Activated B cell treated with CpG ODN at 0.5 μM for 24 hours (primary cell): ENCODE results near the gene TIMP2. TPM values are rescaled to one million over a fixed set of nuclear protein-coding genes. Genes with fewer than 3 reads are reported as not detected.
"Not testable (repeated sequence)": the region's sequence is repeated elsewhere in the genome, so short reads cannot be mapped to it uniquely, and the experiment has no call there.

ENCODE experiments used
- ATAC-seq: fragments of 200-7000 bp; cut with Tn5 transposase; one replicate; pipeline ENCODE4 v1.10.0; 2021; ENCODE audit warnings: low read depth, mild to moderate bottlenecking, moderate library complexity
- CTCF ChIA-PET: fragments of 350-600 bp; sonication (Branson Sonifier 250); formaldehyde crosslinking; loops from one replicate; lab custom pipeline; 2021; ENCODE audit warnings: antibody characterized with exemption; lab: Charles Lee
- POLR2A ChIA-PET: fragments of 350-600 bp; sonication (Branson Sonifier 250); formaldehyde crosslinking; loops from one replicate; lab custom pipeline; 2021; ENCODE audit warnings: antibody characterized with exemption; lab: Charles Lee
- DNase-seq: peaks from one replicate; pipeline ENCODE4 v3.0.0; 2022
- H3K27ac Mint-ChIP-seq: one replicate; pipeline ENCODE4 v1.8.0; 2020; ENCODE audit warnings: mixed read lengths
- H3K27me3 Mint-ChIP-seq: one replicate; pipeline ENCODE4 v1.8.0; 2021; ENCODE audit warnings: mixed read lengths
- H3K36me3 Mint-ChIP-seq: one replicate; pipeline ENCODE4 v1.8.0; 2021; ENCODE audit warnings: low read depth, mixed read lengths
- H3K4me1 Mint-ChIP-seq: one replicate; pipeline ENCODE4 v1.8.0; 2021; ENCODE audit warnings: mixed read lengths
- H3K4me3 Mint-ChIP-seq: one replicate; pipeline ENCODE4 v1.8.0; 2020; ENCODE audit warnings: mild to moderate bottlenecking, mixed read lengths
- H3K9me3 Mint-ChIP-seq: one replicate; pipeline ENCODE4 v1.8.0; 2020; ENCODE audit warnings: mixed read lengths
- intact Hi-C: fragments of 100-400 bp; cut with micrococcal nuclease; formaldehyde crosslinking; loops from one replicate; pipeline ENCODE4 v1.15.1; 2024
- total RNA-seq: library from RNA; stranded (reverse); gene quantifications from 2 replicates; pipeline ENCODE4 v1.2.3, GENCODE V29; 2022
- TF ChIP-seq, protein P1 (sequence below): fragments of 200-600 bp; IDR thresholded peaks from one replicate; pipeline ENCODE4 v1.8.0; 2022; ENCODE audit warnings: antibody characterized with exemption, mild to moderate bottlenecking

Gene TIMP2
- total RNA-seq, 1 donor from 2014 or later, result 4.2 TPM

DNA sequence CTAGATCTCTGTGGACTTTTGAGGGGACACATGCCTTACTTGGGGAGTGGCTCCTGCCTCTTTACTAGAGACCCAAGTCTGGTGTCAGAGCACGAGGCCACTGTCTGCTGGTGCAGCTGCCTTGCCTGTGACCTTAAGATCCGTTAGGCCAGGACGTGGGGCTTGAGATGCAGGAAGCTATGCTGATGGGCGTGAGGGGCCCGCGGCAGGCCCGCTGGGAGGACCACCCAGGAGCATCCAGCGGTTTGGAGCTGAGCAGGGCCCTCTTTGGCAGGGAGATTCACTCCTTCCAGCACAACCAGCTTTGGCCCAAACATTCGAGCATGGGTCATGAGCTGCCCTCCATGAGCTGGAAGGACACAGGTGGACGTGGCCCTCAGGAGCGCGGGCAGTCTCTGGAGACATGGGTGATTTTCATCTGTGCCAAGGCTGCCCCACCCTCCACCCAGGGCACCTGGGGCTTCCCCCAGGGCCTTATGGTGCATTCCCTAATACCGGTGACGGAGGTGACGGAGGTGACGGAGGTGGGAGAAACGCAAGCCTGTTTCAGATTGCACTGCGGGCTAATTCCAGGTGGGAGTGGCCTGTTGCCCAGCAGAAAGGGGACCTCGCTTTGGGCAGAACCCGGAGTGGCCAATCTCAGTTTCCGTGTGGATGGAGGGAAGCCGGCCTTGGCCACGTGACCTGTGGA, 41.9 kb upstream of the TIMP2 start:
- Mint-ChIP-seq H3K36me3 (no peaks in the 10 kb centered on the region), H3K9me3 (no peaks in the 10 kb centered on the region), H3K27me3 (no peaks in the 10 kb centered on the region), H3K4me3 (no peak overlapping the region), H3K27ac (no peak overlapping the region), H3K4me1 (peaks cover 21% of the 10 kb centered on the region)
- intact Hi-C loops, result no loop called here
- POLR2A ChIA-PET, result interaction anchor here (0.6 to 0.7 kb wide), 2 partner anchors 126 to 183 kb away, joined by 3 to 4 read pairs; no protein-coding TSS in a partner anchor
- TF ChIP-seq, protein P1, sequence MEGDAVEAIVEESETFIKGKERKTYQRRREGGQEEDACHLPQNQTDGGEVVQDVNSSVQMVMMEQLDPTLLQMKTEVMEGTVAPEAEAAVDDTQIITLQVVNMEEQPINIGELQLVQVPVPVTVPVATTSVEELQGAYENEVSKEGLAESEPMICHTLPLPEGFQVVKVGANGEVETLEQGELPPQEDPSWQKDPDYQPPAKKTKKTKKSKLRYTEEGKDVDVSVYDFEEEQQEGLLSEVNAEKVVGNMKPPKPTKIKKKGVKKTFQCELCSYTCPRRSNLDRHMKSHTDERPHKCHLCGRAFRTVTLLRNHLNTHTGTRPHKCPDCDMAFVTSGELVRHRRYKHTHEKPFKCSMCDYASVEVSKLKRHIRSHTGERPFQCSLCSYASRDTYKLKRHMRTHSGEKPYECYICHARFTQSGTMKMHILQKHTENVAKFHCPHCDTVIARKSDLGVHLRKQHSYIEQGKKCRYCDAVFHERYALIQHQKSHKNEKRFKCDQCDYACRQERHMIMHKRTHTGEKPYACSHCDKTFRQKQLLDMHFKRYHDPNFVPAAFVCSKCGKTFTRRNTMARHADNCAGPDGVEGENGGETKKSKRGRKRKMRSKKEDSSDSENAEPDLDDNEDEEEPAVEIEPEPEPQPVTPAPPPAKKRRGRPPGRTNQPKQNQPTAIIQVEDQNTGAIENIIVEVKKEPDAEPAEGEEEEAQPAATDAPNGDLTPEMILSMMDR, result no peak
- ATAC-seq, result no peak
- CTCF ChIA-PET, result interaction anchor here (3.2 kb wide), 1 partner anchor 101 kb away, joined by 11 read pairs; no protein-coding TSS in a partner anchor
- DNase-seq, result no peak

DNA sequence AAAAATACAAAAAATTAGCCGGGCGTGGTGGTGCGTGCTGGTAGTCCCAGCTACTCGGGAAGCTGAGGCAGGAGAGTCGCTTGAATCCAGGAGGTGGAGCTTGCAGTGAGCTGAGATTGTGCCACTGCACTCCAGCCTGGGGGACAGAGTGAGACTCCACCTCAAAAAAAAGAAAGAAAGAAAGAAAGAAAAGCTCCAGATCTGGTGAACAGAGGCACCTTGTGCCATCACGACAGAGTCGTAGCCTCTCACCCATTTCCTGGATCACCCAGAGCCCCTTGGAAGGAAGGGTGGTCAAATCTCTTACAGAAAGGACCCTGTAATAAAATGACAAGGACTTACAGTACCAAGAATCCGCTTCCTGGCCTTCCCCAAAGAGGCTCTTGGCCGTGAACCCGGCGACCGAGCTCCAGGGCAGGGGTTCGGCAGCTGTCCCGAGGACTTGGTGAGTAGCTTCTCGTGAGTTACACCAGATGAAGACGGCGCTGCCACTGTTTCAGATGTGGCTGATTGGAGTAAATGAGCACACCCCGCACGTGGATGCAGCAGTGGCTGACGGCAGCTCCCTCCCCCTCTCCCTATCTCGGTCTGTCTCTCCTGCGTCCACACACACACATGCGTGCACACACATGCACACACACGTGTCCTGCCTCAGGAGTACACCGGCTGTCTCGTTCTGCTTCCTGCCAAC, 41.1 kb upstream of the TIMP2 start:
- CTCF ChIA-PET, result interaction anchor here (0.9 to 3.2 kb wide), 2 partner anchors 13 to 100 kb away, joined by 3 to 11 read pairs; partner anchors contain the start of gene LGALS3BP
- no peaks in the 10 kb centered on the region for H3K9me3 Mint-ChIP-seq

DNA sequence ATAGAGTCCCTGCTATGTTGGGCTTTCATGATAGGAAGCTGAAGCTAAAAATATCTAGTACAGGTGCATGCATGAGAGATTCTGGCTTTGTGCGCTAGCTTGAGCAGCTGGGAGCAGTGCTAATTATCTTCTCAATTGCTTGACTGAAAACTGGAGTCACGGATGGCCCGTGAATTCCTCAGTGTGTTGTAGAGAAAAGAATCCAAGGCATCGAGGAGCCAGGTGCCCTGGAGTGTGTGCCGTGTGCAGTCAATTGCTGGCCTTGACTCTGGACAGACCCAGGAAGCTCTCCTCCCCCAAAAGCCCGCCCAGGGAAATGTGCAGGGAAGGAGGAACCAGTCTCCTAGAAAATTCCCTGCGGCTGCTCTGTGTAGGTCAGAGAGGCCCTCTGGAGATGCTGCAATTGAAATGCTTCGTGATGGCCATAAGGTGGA, 40.3 kb upstream of the TIMP2 start:
- POLR2A ChIA-PET, result no interaction called here
- H3K36me3 Mint-ChIP-seq, result no peaks in the 10 kb centered on the region
- CTCF ChIA-PET, result interaction anchor here (0.9 to 3.2 kb wide), 2 partner anchors 14 to 99 kb away, joined by 3 to 11 read pairs; partner anchors contain the start of gene LGALS3BP
- H3K27ac Mint-ChIP-seq, result no peak overlapping the region
- intact Hi-C loops, result no loop called here
- no peak for ATAC-seq
- no peaks in the 10 kb centered on the region for H3K9me3 Mint-ChIP-seq
- H3K27me3 Mint-ChIP-seq, result no peaks in the 10 kb centered on the region
- H3K4me3 Mint-ChIP-seq, result no peak overlapping the region
- H3K4me1 Mint-ChIP-seq, result peaks cover 17% of the 10 kb centered on the region
- TF ChIP-seq, protein P1, result no peak
- no peak for DNase-seq

More for the DNA sequence above, 41.1 kb upstream of the TIMP2 start:
- no peak for DNase-seq
- POLR2A ChIA-PET, result interaction anchor here (0.6 kb wide), 1 partner anchor 182 kb away, joined by 4 read pairs; no protein-coding TSS in a partner anchor
- TF ChIP-seq, protein P1, result no peak
- H3K4me1 Mint-ChIP-seq, result peaks cover 19% of the 10 kb centered on the region
- H3K36me3 Mint-ChIP-seq, result no peaks in the 10 kb centered on the region
- no peak for ATAC-seq
- H3K4me3 Mint-ChIP-seq, result no peak overlapping the region
- no peak overlapping the region for H3K27ac Mint-ChIP-seq
- no peaks in the 10 kb centered on the region for H3K27me3 Mint-ChIP-seq
- intact Hi-C loops, result no loop called here

DNA sequence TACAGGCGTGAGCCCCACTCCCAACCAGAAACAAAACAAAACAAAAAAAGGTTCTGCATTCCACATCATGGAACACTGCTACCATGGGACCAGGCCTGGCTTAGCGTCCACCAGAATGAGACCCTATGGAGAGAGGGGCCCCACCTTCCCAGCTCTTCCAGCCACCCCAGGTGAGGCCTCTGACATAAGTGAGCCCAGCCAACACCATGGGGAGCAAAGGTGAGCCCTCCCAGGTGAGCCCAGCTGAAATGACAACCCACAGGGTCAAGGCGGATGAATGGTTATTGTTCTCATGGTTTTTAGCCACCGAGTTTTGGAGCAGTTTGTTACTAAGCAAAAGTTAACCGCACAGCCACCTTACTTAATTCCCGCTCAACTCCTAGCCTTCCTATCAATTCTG, 38.2 kb upstream of the TIMP2 start:
- peaks cover 3% of the 10 kb centered on the region for H3K27me3 Mint-ChIP-seq
- ATAC-seq, result no peak
- POLR2A ChIA-PET, result interaction anchor here (0.7 kb wide), 1 partner anchor 478 kb away, joined by 10 read pairs; no protein-coding TSS in a partner anchor

DNA sequence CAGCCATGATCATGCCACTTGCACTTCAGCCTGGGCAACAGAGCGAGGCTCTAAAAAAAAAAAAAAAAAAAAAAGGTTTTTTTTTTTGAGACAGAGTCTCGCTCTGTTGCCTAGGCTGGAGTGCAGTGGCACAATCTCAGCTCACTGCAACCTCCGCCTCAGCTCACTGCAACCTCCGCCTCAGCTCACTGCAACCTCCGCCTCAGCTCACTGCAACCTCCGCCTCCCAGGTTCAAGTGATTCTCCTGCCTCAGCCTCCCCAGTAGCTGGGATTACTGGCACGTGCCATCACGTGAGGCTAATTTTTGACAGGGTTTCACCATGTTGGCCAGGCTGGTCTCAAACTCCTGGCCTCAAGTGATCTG, 37.8 kb upstream of the TIMP2 start:
- POLR2A ChIA-PET, result interaction anchor here (0.7 kb wide), 1 partner anchor 478 kb away, joined by 10 read pairs; no protein-coding TSS in a partner anchor
- not testable (repeated sequence) for H3K4me3 Mint-ChIP-seq

More for the DNA sequence above, 38.2 kb upstream of the TIMP2 start:
- intact Hi-C loops, result no loop called here
- peaks cover 17% of the 10 kb centered on the region for H3K4me1 Mint-ChIP-seq
- H3K9me3 Mint-ChIP-seq, result no peaks in the 10 kb centered on the region
- DNase-seq, result no peak
- TF ChIP-seq, protein P1, result no peak
- no peak overlapping the region for H3K27ac Mint-ChIP-seq
- H3K4me3 Mint-ChIP-seq, result no peak overlapping the region
- CTCF ChIA-PET, result no interaction called here
- H3K36me3 Mint-ChIP-seq, result no peaks in the 10 kb centered on the region

More for the DNA sequence above, 37.8 kb upstream of the TIMP2 start:
- intact Hi-C loops, H3K9me3 Mint-ChIP-seq, H3K27ac Mint-ChIP-seq, ATAC-seq, DNase-seq, CTCF ChIA-PET, H3K36me3 Mint-ChIP-seq, H3K27me3 Mint-ChIP-seq: not testable (repeated sequence)
- peaks cover 17% of the 10 kb centered on the region for H3K4me1 Mint-ChIP-seq
